GM19239 (cell line): ENCODE measurements around the gene SAMD14.

Experiments used
- DNase-seq: peaks from one replicate; pipeline ENCODE4 v3.0.0; 2011; ENCODE audit warnings: low spot score; ENCODE audit not compliant: insufficient read length
- FAIRE-seq: peaks from 2 replicates; lab custom pipeline; 2011; peaks lifted over from hg19 to GRCh38; lab: Jason Lieb, UNC

Gene SAMD14

GRCh38 chr17:50087246-50087911 is 42.6 kb downstream of the SAMD14 start:
- DNase-seq (peak; percentile 82), FAIRE-seq (peak; percentile 90)

DNA sequence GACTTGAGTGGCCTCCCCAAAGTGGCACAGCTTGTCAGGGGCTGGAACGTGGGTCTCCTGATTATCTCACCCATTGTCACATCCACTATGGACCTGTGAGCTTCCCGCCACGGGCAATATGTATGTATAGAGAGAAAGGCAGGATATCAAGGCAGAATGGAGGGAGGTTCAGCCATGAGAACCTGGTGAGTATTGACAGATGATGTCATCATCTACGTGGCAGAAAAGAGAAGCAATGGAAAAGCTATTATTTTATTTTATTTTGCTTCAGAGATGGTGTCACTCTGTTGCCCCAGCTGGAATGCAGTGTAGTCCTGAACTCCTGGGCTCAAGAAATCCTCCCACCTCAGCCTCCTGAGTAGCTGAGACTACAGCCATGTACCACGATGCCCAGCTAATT is 48.2 kb downstream of the SAMD14 start:
- DNase-seq (no peak), FAIRE-seq (no peak)

- FAIRE-seq, result no peak
- DNase-seq, result no peak
Observed at GRCh38 chr17:50080827-50081226, 49.1 kb downstream of the SAMD14 start.

DNA sequence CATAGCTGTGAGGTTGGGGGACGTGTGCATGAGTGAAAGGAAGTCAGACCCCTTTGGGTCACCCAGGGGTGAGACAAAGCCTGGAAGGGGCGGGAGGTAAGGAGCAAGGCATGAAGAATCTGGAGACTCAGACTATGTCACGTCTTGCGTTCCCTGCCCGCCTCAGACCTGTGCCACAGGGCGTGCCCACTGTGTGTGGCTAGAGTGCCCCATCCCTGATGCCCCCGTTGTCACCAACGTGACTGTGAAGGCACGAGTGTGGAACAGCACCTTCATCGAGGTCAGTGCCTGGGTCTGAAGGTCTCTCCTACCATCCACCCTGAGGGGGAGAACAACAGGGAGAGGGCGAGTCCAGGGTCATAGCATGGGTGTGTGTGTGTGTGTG is 49.9 kb downstream of the SAMD14 start:
- DNase-seq, result no peak
- no peak for FAIRE-seq

DNA sequence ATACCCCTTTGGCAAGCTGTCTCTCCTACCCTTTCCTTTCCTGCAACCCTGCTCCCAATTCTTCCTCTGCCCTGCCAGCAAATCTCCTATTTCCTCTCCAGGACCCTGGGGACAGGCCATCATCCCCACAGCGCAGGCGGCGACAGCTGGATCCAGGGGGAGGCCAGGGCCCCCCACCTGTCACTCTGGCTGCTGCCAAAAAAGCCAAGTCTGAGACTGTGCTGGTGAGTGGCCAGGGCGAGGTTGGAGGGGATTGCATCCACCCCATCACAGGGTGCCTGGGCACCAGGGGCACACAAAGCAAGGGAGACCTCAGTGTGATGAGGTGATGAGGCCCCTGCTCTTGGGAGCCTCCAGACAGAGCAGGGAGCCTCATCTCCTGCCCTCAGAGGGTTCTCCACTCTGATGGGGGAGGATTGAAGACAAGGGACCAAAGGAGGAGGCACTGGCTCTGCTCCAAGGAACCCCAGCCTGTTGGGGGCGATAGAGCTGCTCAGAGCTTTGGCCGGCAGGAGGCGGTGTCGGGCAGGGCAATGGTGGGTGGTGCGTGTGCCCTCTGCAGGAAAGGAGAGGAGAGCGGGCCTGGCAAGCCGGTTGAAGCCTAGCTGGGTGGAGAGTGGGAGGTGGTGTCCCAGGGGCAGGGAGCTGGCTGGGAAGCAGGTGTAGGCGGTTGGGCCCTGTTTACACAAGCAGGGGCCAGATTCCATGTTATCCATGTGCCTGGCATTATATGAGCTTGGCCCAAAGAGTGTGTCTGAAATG is 50.4 kb downstream of the SAMD14 start:
- peak; percentile 67 for DNase-seq
- FAIRE-seq, result no peak

GRCh38 chr17:50078430-50078829 is 51.5 kb downstream of the SAMD14 start:
- FAIRE-seq, result no peak
- DNase-seq, result no peak

GRCh38 chr17:50076591-50077235 is 53.2 kb downstream of the SAMD14 start:
- no peak for DNase-seq
- FAIRE-seq, result no peak

GRCh38 chr17:50076221-50076590 is 53.8 kb downstream of the SAMD14 start:
- no peak for FAIRE-seq

GRCh38 chr17:50075446-50076032 is 54.4 kb downstream of the SAMD14 start:
- FAIRE-seq (no peak), DNase-seq (no peak)

More at GRCh38 chr17:50076221-50076590, 53.8 kb downstream of the SAMD14 start:
- DNase-seq, result no peak

GRCh38 chr17:50074227-50074626 is 55.7 kb downstream of the SAMD14 start:
- no peak for FAIRE-seq
- DNase-seq, result no peak

DNA sequence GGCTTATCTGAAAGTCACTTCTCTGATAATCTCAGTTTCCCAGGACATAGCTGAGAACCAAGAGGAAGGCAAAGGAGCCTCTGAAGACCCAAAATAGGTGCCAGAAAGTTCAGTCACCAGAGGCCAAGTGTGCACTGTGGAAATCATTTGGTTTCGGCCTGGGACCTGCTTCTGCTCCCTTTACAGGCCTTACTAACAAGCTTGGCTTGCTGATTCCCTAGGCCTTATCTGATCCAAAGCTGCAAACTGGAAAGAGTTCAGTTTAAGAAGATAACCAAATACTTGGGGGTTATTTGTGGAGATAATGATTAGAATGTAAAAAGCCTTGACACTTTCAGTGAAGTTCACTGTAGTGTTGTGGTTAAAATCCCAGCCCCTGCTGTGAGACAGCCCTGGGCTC is 57.0 kb downstream of the SAMD14 start:
- DNase-seq (no peak), FAIRE-seq (no peak)

DNA sequence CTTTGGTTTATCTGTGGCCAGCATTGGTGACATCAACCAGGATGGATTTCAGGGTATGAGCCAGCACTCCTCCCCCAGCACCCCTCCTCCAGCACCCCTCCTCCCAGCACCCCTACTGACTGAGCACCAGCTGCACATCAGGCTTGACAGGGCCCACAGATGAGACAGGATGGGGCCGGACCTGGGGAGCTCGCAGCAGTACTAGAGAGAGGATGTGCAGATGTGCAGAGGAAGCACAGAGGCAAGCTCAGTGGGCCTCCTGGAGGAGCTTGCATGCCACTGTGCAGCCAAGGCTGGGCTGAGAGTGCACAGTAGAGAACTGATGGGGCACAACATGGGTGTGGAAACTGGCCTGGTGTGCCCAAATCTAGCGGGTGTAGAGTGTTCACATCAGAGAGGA is 57.8 kb downstream of the SAMD14 start:
- FAIRE-seq, result no peak
- DNase-seq, result no peak

DNA sequence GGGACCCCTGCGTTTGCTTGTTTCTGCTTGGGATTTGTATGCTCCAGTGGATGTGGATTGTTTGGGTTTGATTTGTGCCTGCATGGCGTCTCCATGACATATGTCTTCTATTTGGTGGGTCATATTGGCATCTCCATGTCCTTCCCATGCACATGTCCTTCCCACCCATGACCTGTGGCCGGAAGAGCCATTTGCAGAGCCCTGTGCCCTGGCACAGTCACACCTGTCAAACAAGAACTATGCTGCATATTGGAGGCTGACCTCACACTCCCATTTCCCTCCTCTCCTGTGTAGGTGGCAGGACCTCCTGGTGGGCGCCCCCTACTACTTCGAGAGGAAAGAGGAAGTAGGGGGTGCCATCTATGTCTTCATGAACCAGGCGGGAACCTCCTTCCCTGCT is 58.3 kb downstream of the SAMD14 start:
- FAIRE-seq (no peak), DNase-seq (no peak)

DNA sequence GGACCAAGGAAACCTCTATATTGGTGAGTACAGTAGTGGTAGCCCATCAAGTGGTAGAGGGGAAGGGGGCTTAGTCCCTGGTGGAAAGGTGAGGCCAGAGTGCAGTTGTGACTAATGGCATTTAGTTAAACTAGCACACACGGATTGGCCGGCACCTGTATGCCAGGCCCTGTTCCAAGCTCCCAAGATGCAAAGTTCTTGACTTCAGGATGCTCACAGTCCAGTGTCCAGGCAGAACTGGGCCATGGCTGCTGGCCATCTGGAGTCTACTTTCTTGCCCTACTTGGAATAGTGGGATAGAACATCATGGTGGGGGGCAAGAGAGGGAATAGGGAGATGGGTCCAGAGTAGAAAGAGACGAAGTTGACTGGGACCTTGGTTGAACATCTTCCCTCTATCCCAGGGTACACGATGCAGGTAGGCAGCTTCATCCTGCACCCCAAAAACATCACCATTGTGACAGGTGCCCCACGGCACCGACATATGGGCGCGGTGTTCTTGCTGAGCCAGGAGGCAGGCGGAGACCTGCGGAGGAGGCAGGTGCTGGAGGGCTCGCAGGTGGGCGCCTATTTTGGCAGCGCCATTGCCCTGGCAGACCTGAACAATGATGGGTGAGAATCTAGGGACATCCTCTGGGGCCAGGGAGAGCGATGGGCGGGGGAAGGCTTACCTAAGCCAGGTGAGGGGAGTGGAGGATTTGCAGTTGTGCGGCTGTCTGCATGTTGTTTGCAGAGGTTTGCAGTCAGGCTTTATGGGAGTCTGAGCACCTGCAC is 58.9 kb downstream of the SAMD14 start:
- DNase-seq (no peak), FAIRE-seq (no peak)

- FAIRE-seq, result no peak
- no peak for DNase-seq
Observed at GRCh38 chr17:50067996-50068395, 62.0 kb downstream of the SAMD14 start.

DNA sequence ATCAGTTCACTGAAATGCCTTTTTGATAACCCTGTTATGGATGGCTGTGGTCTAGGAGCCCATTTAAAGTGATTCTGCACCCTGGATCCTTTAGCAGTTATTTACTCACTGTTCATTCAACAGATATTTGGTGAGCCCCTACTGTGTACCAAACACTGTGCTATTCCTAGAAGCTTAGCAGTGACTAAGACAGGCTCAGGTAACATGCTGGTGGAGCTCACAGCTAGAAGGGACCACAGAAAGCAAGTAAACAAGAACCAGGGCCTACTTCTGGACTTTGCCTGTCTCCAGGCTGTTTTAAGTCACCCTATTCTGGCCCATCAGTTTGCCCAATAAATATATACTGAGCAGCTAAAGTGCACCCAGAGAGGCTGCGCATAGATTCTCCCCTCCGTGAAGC is 63.0 kb downstream of the SAMD14 start:
- no peak for FAIRE-seq
- DNase-seq, result no peak

- no peak for DNase-seq
- no peak for FAIRE-seq
Observed at GRCh38 chr17:50065056-50065455, 64.9 kb downstream of the SAMD14 start.

DNA sequence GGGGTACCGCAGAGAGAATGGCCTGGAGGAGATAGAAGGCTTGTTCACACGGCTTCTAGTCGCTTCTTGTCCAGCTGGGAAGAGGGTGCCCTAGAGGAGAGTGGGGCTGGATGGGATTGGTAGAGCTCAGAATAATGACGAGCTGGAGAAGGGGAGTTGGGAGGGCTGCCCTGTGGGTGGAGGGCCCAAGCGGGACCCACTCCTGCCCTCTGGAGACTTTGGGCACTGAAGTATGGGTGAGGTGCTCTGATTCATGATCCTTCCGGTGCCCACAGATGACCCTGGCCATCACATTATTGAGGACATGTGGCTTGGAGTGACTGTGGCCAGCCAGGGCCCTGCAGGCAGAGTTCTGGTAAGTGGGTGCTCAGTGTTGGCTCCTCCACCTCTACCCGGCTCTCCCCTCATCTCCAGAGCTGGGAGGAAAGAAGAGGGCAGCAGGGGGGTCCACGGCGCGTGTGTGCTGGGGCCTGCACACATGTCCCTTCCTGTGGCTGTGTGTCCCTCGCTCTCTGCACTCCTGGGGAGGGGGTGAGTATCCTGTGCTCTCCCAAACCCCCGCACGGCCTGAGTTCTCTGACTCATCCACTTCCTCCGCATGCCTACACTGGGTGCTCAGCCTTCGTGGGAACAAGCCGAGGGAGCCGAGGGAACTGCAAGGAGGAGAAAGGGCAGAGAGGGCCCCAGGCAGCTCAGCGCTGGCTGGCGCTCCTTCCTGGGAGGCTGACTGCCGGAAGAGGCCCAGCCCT is 65.5 kb downstream of the SAMD14 start:
- DNase-seq (no peak), FAIRE-seq (no peak)

- no peak for DNase-seq
- FAIRE-seq, result no peak
Observed at GRCh38 chr17:50063561-50064252, 66.3 kb downstream of the SAMD14 start.
